Stomach smooth muscle (tissue), 2 donors: ENCODE measurements around the gene ITIH4.

Experiments used
- H3K27ac ChIP-seq: one replicate; pipeline ENCODE4 v1.7.0; 2013; ENCODE audit warnings: mild to moderate bottlenecking, low read length, inconsistent platforms
- H3K27me3 ChIP-seq, 2 donors: one replicate each; pipeline ENCODE4 v1.7.0; 2013; ENCODE audit warnings: low read length in 2 of 2; ENCODE audit not compliant: insufficient read depth in 2 of 2, control insufficient read depth in 1 of 2
- H3K36me3 ChIP-seq, 2 donors: one replicate each; pipeline ENCODE4 v1.7.0; 2013; ENCODE audit warnings: low read length in 2 of 2; ENCODE audit not compliant: control insufficient read depth in 2 of 2, insufficient read depth in 2 of 2
- H3K4me1 ChIP-seq: one replicate; pipeline ENCODE4 v1.7.0; 2013; ENCODE audit warnings: low read length; ENCODE audit not compliant: control insufficient read depth, insufficient read depth
- H3K4me3 ChIP-seq, 2 donors: one replicate each; pipeline ENCODE4 v1.7.0; 2013; ENCODE audit warnings: low read length in 2 of 2
- H3K9ac ChIP-seq, 2 donors: one replicate each; pipeline ENCODE4 v1.7.0; 2013; ENCODE audit warnings: low read length in 2 of 2, mild to moderate bottlenecking in 1 of 2
- H3K9me3 ChIP-seq, 2 donors: one replicate each; pipeline ENCODE4 v1.7.0; 2013; ENCODE audit warnings: low read length in 2 of 2; ENCODE audit not compliant: control insufficient read depth in 2 of 2
- donor health status: healthy.
- donor health status: Pancreatic carcinoma.

ITIH4 gene

DNA sequence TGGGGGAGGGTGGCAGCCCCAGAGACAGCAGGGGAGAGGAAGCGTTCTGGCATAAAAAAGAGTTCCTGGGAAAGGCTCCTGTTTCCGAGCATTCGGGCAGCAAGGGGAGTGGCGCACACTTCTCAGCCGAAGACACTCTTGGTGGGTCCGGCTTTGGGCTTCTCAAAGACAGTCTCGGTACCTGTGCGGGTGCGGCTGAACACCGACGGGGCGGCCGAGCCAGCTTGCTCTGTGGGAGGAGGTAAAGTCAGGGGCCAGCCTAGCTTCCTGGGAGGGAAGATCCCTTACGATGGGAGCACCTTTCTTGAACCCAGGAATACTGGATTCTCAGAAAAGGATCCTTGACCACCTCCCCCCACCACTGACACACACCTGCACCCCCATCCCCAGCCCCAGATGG is 2.7 kb upstream of the ITIH4 start:
- Histone ChIP-seq H3K27ac (no peak overlapping the region), H3K9me3 (no peaks in the 10 kb centered on the region), H3K9ac (no peak overlapping the region), H3K4me1 (peaks cover 34% of the 10 kb centered on the region), H3K27me3 (no peaks in the 10 kb centered on the region), H3K36me3 (peaks cover 0 to under 1% of the 10 kb centered on the region in 2 donors), H3K4me3 (peak overlapping the region in 1 of 2 donors; percentile 15)

DNA sequence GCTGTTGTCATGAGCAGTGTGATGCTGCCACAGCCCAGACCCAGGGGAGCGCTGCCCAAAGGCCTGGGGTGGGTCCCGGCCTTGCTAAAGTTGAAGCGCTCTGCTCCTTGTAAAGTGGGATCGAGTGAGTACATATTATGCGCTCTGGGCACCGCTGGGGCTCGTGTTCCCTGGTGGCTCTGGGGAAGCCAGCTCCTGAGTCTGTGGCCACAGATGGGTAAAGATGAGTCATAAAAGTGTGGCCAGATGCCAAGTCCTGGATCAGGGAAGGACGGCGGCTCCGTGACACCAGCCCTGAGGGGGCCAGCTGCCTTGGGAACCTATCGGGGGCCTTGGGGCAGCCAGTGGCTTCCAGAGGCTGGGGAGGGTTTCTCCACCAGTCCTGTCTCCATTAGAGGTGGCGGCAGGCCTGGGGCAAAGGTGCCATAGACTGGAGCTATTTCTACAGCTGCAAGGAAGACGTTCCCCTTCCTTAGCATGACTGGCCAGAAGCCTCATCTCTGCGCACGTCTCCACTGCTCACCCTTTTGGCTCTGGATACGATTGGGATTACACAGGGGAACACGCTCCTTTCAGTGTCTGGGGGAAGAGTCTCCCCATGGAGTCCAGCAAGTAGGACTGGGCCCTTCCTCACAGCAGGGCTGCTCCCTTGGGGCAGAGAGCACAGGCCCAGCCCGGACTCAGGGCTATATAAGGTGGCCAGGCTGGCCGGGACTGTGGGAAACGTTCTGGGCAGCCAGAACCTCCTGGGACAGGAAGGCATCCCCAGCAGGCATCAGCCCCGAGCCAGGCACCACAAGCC is 1.2 kb upstream of the ITIH4 start:
- Histone ChIP-seq H3K4me1 (peaks cover 34% of the 10 kb centered on the region), H3K4me3 (peak overlapping the region in 1 of 2 donors; percentile 8), H3K9ac (no peak overlapping the region), H3K27ac (no peak overlapping the region), H3K36me3 (no peaks in the 10 kb centered on the region), H3K27me3 (no peaks in the 10 kb centered on the region), H3K9me3 (no peaks in the 10 kb centered on the region)

DNA sequence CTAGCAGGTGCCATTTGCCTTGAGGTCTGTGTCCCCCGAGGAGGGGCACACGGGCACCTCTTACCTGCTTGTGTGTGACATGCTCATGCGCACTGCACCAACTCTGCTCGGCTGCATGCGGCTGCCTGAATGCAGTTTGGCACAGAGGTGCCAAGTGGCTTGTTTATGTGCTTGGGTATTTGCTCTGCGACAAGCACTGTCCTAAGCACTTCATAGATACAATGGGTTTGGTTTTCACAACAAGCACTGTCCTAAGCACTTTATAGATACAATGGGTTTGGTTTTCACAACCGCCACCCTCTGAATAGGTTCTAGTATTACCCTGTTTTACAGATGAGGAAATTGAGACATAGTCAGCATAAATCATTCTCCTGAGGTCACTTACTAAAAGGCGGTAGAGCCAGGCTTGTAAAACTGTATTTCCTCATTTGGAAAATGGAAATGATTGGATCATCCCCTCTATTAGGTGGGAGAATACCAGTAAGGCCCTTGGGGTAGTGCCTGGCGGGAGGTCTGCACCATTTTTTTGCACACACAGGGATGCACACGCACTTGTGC is 487 bp downstream of the ITIH4 start:
- H3K9ac ChIP-seq, result no peak overlapping the region
- H3K4me3 ChIP-seq, result no peak overlapping the region

GRCh38 chr3:52829482-52829881 is 990 bp downstream of the ITIH4 start:
- Histone ChIP-seq H3K27me3 (no peaks in the 10 kb centered on the region), H3K9ac (no peak overlapping the region), H3K4me1 (peaks cover 17% of the 10 kb centered on the region), H3K4me3 (no peak overlapping the region), H3K27ac (no peak overlapping the region), H3K9me3 (no peaks in the 10 kb centered on the region), H3K36me3 (no peaks in the 10 kb centered on the region)

More for the DNA sequence above, 487 bp downstream of the ITIH4 start:
- H3K27ac ChIP-seq, result no peak overlapping the region
- peaks cover 22% of the 10 kb centered on the region for H3K4me1 ChIP-seq
- H3K27me3 ChIP-seq, result no peaks in the 10 kb centered on the region
- no peaks in the 10 kb centered on the region for H3K9me3 ChIP-seq
- H3K36me3 ChIP-seq, result no peaks in the 10 kb centered on the region

- H3K9me3 ChIP-seq, result no peaks in the 10 kb centered on the region
- no peak overlapping the region for H3K4me3 ChIP-seq
- peaks cover 19% of the 10 kb centered on the region for H3K4me1 ChIP-seq
- peaks cover 7% of the 10 kb centered on the region in 2 donors for H3K36me3 ChIP-seq
- no peak overlapping the region for H3K27ac ChIP-seq
- H3K27me3 ChIP-seq, result no peaks in the 10 kb centered on the region
- H3K9ac ChIP-seq, result no peak overlapping the region
Observed at GRCh38 chr3:52827866-52828376, 2.6 kb downstream of the ITIH4 start.

- no peaks in the 10 kb centered on the region for H3K27me3 ChIP-seq
- H3K4me3 ChIP-seq, result no peak overlapping the region
- no peak overlapping the region for H3K9ac ChIP-seq
- no peak overlapping the region for H3K27ac ChIP-seq
- H3K4me1 ChIP-seq, result peaks cover 19% of the 10 kb centered on the region
- H3K9me3 ChIP-seq, result no peaks in the 10 kb centered on the region
- H3K36me3 ChIP-seq, result peaks cover 7% of the 10 kb centered on the region in 2 donors
Observed at GRCh38 chr3:52827441-52827840, 3.0 kb downstream of the ITIH4 start.

DNA sequence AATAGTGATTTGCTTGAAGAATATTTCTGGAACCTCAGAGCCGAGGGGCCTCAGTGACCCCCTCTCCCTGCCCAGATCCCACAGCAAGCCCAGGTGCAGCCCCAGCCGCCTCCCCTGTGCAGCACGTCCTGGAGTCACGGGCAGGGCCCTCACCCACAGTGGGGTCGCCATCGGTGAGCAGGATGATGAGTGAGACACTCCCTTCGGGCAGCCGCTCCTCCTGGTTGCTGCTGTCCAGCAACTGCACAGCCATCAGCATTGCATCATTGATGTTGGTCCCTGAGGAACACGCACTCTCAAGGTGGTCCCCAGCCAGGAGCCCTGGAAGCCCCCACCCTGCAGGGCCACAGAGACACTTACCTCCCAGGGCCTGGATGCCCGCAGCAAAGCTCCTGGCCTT is 6.4 kb downstream of the ITIH4 start:
- no peaks in the 10 kb centered on the region for H3K9me3 ChIP-seq
- H3K9ac ChIP-seq, result no peak overlapping the region
- peaks cover 7% of the 10 kb centered on the region in 2 donors for H3K36me3 ChIP-seq
- H3K27ac ChIP-seq, result no peak overlapping the region
- H3K27me3 ChIP-seq, result no peaks in the 10 kb centered on the region
- H3K4me1 ChIP-seq, result peaks cover 5% of the 10 kb centered on the region
- H3K4me3 ChIP-seq, result no peak overlapping the region

DNA sequence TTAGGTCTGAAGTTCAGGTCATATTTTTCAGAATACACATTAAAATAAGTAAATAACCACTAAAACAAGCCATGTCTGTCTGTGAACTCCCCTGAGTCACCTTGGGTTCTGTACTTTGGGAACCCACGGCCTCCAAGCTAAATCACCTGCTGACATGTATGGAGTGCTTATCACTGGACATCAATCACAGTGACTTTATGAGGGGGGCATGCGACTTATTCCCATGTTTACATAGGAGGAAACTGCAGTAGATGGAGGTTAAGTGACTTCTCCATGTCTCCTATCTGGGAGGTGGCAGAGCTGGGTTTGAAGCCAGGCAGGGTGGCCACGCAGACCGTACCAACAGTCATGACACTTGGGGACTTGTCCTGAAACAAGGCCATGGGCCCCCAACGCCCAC is 8.1 kb downstream of the ITIH4 start:
- H3K36me3 ChIP-seq, result peaks cover 7% of the 10 kb centered on the region in 2 donors
- H3K27ac ChIP-seq, result no peak overlapping the region
- no peak overlapping the region for H3K4me3 ChIP-seq
- no peak overlapping the region for H3K9ac ChIP-seq
- peaks cover 5% of the 10 kb centered on the region for H3K4me1 ChIP-seq
- H3K9me3 ChIP-seq, result no peaks in the 10 kb centered on the region
- no peaks in the 10 kb centered on the region for H3K27me3 ChIP-seq

GRCh38 chr3:52820736-52821135 is 9.7 kb downstream of the ITIH4 start:
- Histone ChIP-seq H3K36me3 (peaks cover 7% of the 10 kb centered on the region in 2 donors), H3K27me3 (no peaks in the 10 kb centered on the region), H3K9ac (no peak overlapping the region), H3K27ac (no peak overlapping the region), H3K4me3 (no peak overlapping the region), H3K4me1 (peaks cover 3% of the 10 kb centered on the region), H3K9me3 (no peaks in the 10 kb centered on the region)

DNA sequence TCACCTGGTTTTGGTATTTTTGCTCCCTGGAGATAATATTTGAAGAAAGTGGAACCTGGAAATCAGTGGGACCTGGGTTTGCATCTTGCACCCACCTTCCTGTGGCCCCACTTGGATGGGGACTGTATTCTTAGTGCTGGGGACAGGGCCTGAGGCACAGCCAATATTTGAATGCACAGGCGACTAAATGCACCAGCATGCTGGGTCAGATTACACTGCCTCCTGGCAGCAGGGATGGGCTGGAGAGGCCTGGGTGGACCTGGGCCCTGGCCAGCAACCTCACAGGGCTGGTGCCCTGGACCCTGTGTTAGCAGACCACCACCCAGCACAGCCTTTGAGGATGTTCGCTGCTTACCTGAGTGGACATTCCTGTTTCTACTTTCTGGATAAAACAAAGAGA is 10.5 kb downstream of the ITIH4 start:
- H3K36me3 ChIP-seq, result peaks cover 7% of the 10 kb centered on the region in 2 donors
- no peak overlapping the region for H3K4me3 ChIP-seq
- no peak overlapping the region for H3K27ac ChIP-seq
- H3K4me1 ChIP-seq, result peaks cover 3% of the 10 kb centered on the region
- no peaks in the 10 kb centered on the region for H3K9me3 ChIP-seq
- no peak overlapping the region for H3K9ac ChIP-seq
- no peaks in the 10 kb centered on the region for H3K27me3 ChIP-seq

GRCh38 chr3:52817860-52818259 is 12.6 kb downstream of the ITIH4 start:
- H3K27me3 ChIP-seq, result no peaks in the 10 kb centered on the region
- H3K4me1 ChIP-seq, result no peaks in the 10 kb centered on the region
- H3K9me3 ChIP-seq, result no peaks in the 10 kb centered on the region
- H3K9ac ChIP-seq, result no peak overlapping the region
- H3K27ac ChIP-seq, result no peak overlapping the region
- no peaks in the 10 kb centered on the region for H3K36me3 ChIP-seq
- no peak overlapping the region for H3K4me3 ChIP-seq
